ENCODE data around the gene MDGA2.

DNA sequence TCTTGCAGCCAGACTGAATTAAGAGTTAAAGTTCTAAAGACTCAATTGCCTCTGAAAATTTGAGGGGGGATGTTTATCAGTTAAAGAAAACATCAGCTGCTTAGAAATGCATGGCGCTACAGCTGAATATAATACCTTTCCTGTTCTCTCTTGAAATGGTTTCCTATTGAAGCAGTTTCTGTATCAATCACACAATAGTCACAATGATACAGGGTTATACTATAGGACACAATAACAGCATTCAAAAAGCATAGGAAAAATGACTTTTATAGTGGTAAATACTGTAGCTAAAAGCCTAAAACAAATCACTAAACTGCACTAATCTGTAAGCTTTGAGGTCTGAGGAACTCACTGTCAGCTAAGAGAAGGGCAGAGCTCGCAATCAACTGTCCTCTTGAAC lies 15.2 kb downstream of the MDGA2 start:
- TF ChIP-seq EZH2phosphoT487 (IDR thresholded peaks at IDR 0.05; ENCODE audit: borderline replicate concordance) (no peak), ZBTB33 (IDR thresholded peaks at IDR 0.05; ENCODE audit: extremely low read depth, insufficient replicate concordance, low read length) (no peak), EZH2 (IDR thresholded peaks at IDR 0.05) (no peak), POLR2A (IDR thresholded peaks at IDR 0.05; ENCODE audit: borderline replicate concordance, extremely low read depth, insufficient read depth, insufficient read length) (no peak), RAD21 (IDR thresholded peaks at IDR 0.05; ENCODE audit: low read depth) (no peak), POLR2AphosphoS5 (IDR thresholded peaks at IDR 0.05; ENCODE audit: low read depth, low read length) (no peak), ELF1 (IDR thresholded peaks at IDR 0.05; ENCODE audit: borderline replicate concordance, low read depth) (no peak), ZNF274 (IDR thresholded peaks at IDR 0.05; ENCODE audit: low read depth, low read length) (no peak), SP1 (IDR thresholded peaks at IDR 0.05; ENCODE audit: low read depth) (no peak)
- TF ChIP-seq, protein P1, sequence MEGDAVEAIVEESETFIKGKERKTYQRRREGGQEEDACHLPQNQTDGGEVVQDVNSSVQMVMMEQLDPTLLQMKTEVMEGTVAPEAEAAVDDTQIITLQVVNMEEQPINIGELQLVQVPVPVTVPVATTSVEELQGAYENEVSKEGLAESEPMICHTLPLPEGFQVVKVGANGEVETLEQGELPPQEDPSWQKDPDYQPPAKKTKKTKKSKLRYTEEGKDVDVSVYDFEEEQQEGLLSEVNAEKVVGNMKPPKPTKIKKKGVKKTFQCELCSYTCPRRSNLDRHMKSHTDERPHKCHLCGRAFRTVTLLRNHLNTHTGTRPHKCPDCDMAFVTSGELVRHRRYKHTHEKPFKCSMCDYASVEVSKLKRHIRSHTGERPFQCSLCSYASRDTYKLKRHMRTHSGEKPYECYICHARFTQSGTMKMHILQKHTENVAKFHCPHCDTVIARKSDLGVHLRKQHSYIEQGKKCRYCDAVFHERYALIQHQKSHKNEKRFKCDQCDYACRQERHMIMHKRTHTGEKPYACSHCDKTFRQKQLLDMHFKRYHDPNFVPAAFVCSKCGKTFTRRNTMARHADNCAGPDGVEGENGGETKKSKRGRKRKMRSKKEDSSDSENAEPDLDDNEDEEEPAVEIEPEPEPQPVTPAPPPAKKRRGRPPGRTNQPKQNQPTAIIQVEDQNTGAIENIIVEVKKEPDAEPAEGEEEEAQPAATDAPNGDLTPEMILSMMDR (IDR thresholded peaks at IDR 0.05 in 2 of 3, conservative IDR thresholded peaks at IDR 0.05 in 1 of 3; ENCODE audit: borderline replicate concordance in 1 of 3, insufficient read depth in 1 of 3, low read depth in 2 of 3, low read length in 2 of 3), result no peak
